NCI-H460 (cell line): ENCODE measurements around the gene TMA7B. TPM values are rescaled to one million over a fixed set of nuclear protein-coding genes. Genes with fewer than 3 reads are reported as not detected.
A peak's percentile ranks its signal among the peaks of the same experiment; 100 is the strongest.
"Not testable (repeated sequence)": the region's sequence is repeated elsewhere in the genome, so short reads cannot be mapped to it uniquely, and the experiment has no call there.

Experiments used
- DNase-seq: peaks from one replicate; pipeline ENCODE4 v3.0.0-alpha.2; 2016; ENCODE audit warnings: low read depth; ENCODE audit errors: extremely low read depth
- total RNA-seq: library from RNA; depleted of rRNA; stranded (reverse); fragments of >200 nt; shearing (Covaris generic); gene quantifications from 2 replicates; pipeline ENCODE4 v1.2.3, GENCODE V29; 2014

The TMA7B gene
- total RNA-seq, 1 experiment from 2014 or later, result not detected

DNA sequence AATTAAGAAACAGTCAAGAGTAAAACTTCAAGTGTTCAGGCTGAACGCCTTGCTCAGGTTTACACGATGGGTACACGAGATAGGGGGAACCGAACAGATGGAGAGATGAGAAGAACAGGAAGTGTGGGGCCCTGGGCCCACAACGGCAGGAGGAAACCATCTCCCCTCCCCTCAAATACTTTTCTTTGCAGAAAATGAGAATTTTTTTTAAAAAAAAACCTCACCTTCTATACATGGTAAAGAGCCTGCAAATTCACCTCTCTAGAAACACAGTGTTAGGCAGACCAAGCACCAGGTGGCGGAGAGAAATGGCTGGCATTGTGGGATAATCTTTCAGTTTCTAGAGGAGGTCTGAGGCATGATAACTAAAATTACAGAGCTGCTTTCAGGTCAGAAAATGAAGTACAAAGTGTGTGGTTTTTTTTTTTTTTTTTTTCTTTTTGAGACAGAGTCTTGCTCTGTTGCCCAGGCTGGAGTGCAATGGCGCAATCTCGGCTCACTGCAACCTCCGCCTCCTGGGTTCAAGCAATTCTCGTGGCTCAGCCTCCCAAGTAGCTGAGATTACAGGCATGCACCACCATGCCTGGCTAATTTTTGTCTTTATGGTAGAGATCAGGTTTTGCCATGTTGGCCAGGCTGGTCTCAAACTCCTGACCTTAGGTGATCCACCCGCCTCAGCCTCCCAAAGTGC is 8.4 kb upstream of the TMA7B start:
- DNase-seq, result not testable (repeated sequence)

DNA sequence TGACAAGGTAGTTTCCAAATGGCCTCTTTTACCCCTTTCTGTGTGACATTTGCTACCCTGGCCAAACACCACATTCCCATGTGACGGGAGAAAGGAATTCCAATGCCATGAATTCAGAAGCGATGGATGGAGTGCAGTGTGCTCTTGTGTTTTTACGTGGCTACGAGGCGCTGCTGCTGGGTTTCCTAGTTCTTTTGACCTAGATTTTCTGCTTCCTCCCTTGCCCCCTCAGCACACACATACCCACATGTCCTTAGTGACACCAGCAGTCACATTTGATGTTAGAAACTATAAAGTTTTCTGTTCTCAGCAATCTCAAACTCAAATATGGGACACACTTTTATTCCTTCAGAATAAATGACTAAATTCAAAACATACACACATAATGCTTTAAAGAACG is 7.8 kb upstream of the TMA7B start:
- DNase-seq, result no peak

DNA sequence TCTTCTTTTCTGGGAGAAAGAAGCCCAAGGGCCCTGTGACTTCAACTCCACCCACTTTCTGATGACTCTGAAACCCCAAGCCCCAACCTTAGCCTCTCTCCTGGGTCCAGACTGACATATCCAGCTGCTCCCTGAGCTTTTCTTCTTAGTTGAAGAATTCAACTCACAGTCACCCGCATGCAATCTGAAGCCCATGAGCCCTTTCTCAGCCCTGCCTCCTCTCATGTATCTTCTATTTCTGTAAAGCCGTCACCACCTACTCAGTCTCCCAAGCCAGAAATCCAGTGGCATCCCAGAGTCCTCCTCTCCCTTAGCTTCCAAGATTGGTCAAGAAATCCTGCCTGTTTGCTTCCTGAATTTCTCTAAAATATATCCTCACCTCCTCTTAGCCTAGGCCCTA is 7.1 kb upstream of the TMA7B start:
- DNase-seq, result no peak

DNA sequence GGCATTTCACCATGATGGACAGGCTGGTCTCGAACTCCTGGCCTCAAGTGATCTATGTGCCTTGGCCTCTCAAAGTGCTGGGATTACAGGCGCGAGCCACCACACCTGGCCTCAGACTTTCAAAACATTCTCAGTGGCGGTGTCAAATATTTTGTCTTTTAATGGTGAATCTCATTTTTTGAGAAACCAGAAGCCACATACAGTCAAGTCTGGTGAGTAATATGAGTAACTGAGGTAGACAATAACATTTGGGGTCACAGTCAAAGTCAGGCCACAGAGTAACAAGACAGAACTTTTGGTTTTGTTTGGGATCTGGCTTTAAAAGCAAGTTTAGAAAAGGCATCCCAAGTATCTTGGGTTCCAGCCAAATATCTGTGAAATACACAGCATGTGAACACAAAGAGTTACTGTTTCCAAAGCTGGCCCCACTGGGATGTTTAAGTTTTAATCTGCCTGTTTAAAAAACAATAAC is 5.6 kb upstream of the TMA7B start:
- DNase-seq, result no peak

DNA sequence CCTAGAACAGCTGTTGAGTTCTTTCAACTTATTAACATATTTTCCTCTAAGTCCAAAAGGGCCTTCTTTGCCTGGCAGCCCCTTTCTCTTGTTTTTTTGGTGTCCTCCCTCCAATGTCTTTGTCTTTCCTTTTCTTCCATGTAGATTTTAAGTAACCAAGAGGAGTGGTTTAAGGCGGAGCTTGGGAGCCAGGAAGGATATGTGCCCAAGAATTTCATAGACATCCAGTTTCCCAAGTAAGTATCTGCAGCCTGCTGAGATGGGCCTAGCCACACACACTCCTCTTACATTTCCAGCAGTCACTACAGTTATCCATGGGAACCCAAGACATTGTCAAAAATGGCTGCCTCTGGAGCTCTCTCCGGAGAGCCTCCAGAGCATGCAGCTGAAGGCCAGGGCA is 4.5 kb upstream of the TMA7B start:
- DNase-seq, result no peak

DNA sequence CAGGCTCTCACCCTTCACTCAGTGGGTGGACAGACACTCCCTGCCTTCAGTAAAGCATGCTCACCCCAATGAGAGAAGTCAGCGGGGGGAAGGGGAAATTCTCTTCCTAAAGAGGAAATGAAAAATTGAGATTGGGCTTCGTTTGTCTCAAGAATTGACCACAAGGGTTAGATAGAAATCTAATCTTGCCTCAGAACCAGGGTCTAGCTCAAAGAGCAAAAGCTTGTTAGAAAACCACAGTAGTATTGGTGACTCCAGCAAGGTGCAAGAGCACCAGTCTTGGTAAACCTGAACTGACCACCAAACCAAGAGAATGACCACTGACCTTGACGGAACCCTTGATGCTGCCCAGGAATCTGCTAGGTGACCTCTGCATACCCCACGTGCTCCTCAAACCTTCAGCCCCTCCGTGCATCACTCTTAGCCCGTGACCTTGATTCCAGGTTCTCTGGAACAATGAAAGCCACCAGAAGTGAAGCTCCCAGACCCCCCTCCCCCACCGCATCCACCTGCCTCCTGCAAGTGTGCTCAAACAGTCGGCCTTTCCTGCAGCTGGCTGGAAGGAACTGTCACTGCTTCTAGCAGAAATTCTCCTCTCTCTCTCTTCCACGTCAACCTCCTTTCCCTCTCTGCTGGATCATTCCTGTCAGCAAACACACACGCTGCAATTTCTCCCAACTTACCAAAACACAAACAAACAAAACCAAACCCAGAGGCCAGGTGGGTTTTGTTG is 3.1 kb upstream of the TMA7B start:
- DNase-seq, result no peak

DNA sequence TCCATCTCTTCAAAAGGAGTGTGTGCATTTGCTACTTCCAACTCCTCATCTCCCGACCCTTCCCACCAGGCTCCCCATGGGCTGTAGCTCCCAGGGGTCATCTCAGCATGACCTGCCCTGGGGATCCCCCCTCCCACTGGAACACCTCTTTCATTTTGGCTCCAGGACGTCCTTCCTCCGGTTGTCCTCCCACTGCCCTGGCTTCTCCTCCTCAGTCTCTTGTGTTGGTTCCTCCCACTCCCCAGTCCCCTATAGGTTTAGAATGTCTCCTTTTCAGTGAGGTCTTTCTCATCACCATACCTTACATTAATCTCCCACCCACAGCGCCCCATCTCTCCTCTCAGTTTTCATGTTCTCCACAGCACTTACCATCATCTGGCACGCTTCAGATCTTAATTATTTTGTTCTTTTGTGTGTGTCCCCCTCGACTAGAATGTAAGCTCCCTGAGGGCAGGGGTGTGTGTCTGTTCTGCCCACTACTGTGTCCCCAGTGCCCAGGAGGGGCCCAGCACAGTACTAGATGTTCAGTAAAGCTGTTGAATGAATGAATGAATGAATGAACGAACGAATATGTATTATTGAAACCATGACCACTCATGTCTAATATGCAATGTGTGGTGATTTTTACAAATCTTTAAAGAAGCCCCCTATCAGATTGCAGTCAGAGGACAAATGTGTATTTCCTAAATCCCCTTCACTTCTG is 2.0 kb upstream of the TMA7B start:
- DNase-seq, result no peak

DNA sequence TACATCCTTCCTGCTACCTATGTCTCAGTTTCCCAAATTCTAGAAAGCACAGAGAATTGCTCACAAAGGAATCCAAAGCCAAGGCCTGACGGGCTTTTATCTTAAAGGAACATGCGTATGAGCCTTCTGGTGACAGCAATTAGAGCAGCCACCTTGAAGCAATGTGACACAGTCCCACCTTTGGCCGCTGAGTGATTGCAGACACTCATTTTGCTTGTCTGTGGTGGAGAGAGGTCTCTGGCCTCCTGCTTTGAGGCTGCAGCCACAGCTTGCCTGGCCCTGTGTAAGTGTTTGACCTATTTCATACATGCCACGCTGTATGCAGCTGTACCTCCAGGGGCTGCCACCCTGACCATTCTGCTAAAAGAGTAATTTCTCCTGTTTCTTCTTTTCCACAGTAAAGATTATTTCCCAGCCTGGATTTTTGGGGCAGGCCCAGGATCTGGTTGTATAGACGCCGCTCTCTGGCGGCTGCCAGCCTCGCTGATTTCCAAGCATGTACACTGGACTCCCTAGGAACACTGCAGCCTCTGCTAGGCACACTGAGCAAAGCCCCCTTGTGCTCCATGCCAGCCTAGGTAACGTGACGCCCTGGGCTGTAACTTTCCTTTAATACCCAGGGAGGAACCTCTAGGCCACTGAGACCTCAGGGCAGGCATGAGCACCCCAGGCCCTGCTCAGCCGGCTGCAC is 1.1 kb upstream of the TMA7B start:
- no peak for DNase-seq

DNA sequence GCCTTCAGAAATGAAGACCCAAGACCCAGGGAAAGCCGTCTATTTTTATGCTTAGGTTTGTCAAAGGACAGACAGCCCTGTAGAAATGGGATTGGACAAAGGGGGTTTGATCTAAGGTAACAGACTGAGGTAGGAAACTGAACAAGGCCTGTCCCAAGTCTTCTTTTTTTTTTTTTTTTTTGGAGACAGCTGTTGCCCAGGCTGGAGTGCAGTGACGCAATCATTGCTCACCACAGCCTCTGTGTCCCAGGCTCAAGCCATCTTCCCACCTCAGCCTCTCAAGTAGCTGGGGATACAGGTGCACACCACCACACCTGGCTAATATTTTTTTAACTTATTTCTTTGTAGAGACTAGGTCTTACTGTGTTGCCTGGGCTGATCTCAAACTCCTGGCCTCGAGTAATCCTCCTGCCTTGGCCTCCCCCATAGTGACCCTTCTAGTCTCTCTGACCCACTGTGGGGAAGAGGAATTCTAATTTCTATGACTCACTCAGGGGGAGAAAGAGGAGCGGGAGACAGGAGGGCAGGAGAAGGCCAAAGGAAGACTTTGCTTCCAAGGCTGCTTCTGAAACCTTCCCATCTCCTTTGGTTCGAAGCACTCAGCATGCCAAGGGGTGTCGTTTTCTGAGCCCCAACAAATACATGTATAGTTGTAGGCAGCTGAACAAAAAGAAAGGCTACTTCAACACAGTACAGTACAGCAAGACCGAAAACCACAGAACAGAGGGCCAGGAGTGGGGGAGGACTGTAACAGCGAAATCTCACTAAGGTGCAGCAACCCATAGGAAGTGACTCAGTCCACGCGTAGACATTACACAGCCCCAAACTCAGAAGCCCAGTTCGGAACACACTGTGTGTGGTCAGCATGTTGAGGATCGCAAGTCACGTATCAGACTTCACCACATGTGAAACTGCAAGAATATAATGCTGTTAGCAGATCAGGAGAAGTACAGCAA is 872 bp downstream of the TMA7B start:
- DNase-seq, result peak; percentile 41

DNA sequence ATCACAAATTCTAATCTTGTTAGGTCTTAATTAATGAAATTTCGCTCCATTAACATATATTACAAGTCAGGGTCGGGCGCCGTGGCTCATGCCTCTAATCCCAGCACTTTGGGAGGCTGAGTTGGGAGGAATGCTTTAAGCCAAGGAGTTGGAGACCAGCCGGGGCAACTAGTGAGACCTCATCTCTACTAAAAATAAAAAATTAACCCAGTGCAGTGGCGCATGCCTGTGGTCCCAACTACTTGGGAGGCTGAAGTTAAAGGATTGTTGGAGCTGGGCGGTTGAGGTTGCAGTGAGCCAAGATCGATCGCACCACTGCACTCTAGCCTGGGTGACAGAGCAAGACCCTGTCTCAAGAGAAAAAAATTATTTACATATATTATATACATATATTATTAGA is 1.9 kb downstream of the TMA7B start:
- DNase-seq, result no peak

DNA sequence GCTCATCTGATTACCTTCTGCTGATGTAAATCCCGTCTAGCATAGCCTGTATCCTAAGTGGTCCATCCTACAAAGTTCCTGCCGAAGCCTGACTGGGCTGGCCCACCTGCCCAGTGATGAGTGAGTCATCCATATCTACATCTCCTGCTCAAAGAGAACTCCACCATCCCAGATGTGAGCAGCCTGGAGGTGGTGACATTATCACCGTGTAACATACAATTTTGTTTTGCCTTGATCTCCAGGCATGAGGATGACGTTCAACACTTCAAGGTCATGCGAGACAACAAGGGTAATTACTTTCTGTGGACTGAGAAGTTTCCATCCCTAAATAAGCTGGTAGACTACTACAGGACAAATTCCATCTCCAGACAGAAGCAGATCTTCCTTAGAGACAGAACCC is 5.6 kb downstream of the TMA7B start:
- no peak for DNase-seq

DNA sequence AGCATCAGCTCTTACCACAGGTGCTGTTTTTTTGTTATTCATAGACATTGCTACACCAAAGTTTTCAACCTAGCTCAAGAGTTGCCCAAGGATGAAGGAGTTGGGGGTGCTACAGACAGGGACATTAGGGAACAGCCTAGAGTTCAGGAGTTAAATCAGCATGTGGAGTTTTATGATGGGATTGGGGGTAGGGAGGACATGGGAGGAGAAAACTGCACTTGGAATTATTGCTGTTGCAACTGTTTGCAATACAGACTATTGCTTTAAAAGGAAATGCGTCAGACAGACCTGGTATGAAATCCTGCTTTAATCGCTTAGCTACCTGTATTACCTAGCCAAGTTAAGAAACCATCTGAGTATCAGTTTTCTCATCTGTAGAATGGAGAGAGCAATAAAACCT is 6.3 kb downstream of the TMA7B start:
- DNase-seq, result peak; percentile 17

DNA sequence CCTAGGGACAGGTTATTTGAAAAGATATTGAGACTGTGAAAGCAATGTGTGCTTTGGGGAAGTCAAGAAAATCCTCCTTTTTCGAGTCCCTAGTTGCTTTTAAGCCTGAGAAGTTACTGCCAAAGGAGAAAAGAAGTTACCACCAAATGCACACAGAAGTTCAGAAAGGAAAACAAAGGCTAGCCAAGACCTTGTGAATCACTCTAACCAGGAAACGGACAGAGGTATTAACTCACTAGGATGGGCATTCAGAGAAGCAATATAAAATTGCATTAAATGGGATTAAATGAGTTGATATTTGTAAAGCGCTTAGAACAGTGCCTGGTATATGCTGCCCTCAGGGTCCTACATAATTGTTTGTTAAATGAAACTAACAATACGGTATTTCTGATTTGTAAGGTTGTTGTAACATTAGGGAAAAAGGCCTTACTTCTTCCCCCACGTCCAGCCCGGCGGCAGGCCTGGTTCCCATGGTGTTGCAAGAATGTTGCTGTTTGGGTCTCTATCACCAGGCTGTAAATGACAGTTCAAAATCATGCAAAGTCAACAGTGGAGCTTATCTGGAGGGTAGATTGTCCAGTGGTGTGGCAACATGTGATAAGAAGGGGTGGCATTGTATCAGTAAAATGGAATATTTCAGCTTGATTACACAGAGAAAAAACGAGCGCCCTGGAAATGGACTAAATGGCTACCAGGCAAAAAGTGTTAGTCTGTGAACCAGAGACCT is 7.1 kb downstream of the TMA7B start:
- no peak for DNase-seq

DNA sequence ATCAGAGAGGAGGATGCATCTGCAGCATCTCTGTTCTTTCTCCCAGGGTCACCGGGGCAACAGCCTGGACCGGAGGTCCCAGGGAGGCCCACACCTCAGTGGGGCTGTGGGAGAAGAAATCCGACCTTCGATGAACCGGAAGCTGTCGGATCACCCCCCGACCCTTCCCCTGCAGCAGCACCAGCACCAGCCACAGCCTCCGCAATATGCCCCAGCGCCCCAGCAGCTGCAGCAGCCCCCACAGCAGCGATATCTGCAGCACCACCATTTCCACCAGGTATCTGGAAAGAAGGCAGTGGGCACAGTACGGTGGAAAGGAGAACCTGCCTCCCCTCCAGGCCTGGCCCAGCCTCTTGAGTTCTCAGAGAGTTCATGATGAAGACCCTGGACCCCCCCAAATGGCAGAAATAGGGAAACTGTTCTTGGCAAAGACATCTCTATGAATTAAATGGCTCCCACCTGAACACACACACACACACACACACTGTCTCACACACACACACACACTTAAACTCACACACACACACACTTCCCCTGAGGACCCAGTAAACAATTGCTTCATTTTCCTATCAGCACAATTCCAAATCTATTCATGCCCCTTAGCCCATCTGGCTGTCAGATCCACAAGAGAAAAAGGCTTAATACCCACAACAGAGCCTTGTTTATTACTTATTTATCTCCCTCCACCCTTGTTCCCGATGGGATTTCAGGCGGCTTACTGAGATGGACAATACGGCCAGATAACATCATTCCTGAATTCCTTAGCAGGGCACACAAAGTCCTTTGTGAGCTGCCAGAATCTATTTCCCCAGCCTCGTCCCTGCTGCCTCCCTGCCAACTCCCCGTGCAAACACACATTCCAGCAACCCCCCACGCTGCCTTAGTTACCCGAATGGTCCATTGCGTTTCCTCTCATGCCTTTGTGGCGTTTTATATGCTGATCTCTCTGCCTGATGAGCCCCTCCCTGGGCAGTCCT is 8.1 kb downstream of the TMA7B start:
- no peak for DNase-seq

DNA sequence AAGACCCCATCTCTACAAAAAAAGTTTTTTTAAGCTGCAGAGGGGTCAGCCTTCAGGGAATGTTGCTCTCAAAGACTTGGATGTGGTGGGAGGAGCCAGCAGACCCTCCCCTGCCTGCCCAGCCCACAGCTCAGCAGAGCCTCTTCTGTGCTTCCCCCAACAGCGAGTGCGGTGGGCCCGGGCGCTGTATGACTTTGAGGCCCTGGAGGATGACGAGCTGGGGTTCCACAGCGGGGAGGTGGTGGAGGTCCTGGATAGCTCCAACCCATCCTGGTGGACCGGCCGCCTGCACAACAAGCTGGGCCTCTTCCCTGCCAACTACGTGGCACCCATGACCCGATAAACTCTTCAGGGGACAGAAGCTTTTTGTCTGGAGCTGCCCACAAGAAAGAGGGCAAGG is 10.5 kb downstream of the TMA7B start:
- no peak for DNase-seq

DNA sequence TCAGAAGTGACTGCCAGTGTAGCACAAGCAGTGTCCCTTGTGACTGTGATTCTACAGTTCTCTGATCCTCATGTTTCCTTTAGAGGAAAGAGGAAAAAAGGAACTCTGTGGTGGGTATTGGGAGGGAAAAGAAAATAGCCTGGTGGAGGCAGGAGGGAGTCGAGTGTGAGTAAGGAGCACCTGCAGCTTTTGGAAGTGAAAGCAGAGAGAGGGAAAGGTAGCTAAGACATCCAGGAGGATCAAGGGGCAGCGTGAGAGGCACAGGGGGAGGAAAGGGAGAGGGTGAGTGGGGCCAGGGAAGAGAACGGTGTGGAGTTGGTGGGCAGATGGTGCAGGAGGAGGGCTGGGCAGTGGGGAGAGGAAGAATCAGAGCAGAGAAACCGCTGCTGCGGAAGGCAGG is 12.4 kb downstream of the TMA7B start:
- no peak for DNase-seq

DNA sequence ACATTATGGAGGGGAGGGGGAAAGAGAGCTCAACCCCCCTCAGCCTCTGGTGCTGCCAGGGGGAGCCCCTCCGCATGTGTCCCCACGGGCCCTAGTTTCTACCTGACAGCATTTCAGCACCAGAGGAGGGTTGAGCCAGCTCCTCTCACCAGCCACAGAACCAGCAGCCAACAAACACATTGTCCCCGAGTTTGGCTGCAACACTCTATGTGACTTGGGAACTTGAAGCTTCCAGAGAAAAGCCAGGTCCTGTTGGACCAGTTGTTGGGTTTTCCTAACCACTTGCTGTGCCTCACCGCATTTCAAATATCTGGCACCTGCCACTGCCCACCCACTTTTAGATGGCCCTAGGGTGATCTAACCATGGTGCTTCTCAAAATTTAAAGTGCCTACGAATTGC is 13.5 kb downstream of the TMA7B start:
- no peak for DNase-seq

DNA sequence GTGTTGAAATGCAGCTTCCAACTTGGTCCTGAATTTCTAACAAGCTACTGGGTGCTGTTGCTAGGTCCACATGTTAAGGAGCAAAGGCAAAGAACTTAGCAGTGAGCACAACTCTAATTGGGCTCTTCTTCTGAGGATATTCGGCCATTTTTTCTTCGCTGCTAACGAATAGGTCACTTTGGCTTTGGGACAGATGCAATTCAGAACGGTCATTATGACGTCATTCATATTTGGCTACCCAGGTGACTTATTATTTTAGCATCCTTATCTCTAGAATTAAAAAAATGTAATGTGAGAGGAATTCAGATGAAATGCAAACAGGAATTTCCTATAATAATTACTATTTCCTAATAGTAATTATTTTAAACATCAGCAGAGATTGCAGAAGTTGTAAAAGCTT is 13.9 kb downstream of the TMA7B start:
- DNase-seq, result no peak
